Left lung (tissue), 10 donors: ENCODE measurements around the gene KMT2C. TPM values are rescaled to one million over a fixed set of nuclear protein-coding genes. Genes with fewer than 3 reads are reported as not detected.
"Not testable (repeated sequence)": the region's sequence is repeated elsewhere in the genome, so short reads cannot be mapped to it uniquely, and the experiment has no call there.

ENCODE experiments used
- ATAC-seq: fragments of 200-7000 bp; cut with Tn5 transposase; one replicate; pipeline ENCODE4 v1.9.1; 2020; ENCODE audit warnings: moderate library complexity
- DNase-seq, 4 donors: peaks; one replicate each; pipeline ENCODE4 v3.0.0-alpha.2; 2013 to 2020
- H3K27ac ChIP-seq, 2 donors: fragments of 200-600 bp; sonication (generic) in 1 of 2; one replicate each; pipeline versions ENCODE4 v1.5.0 to v1.8.0; 2020 to 2021
- H3K27me3 ChIP-seq, 2 donors: fragments of 200-600 bp; sonication (generic) in 1 of 2; one replicate each; pipeline versions ENCODE4 v1.5.0 to v1.8.0; 2020 to 2021
- H3K36me3 ChIP-seq, 2 donors: fragments of 200-600 bp; sonication (generic) in 1 of 2; one replicate each; pipeline versions ENCODE4 v1.5.0 to v1.8.0; 2020 to 2021
- H3K4me1 ChIP-seq, 2 donors: fragments of 200-600 bp; one replicate each; pipeline ENCODE4 v1.8.0; 2021
- H3K4me3 ChIP-seq, 2 donors: fragments of 200-600 bp; sonication (generic) in 1 of 2; one replicate each; pipeline versions ENCODE4 v1.5.0 to v1.8.0; 2020 to 2021; ENCODE audit warnings: mild to moderate bottlenecking in 1 of 2
- H3K9me3 ChIP-seq, 2 donors: fragments of 200-600 bp; sonication (generic) in 1 of 2; one replicate each; pipeline versions ENCODE4 v1.5.0 to v1.8.0; 2020 to 2021
- CTCF ChIP-seq, 2 donors: fragments of 200-600 bp; sonication (generic) in 1 of 2; IDR thresholded peaks; one replicate each; pipeline versions ENCODE4 v1.5.0 to v1.8.0; 2021; ENCODE audit warnings: antibody characterized with exemption in 2 of 2
- intact Hi-C, 2 donors: fragments of 100-400 bp; cut with DNase I; formaldehyde crosslinking; loops; one replicate each; pipeline versions ENCODE4 v1.11.2 to v1.14.2; 2022
- polyA plus RNA-seq, 6 donors: library from polyadenylated mRNA; unstranded; fragments of 120-200 nt; gene quantifications; one replicate each; pipeline ENCODE4 v1.2.1, GENCODE V29; 2013; ENCODE audit not compliant: insufficient read length in 6 of 6
- total RNA-seq, 2 donors: library from RNA; stranded (reverse); fragmentation: NEBNext Ultra II Directional; extraction: Animal tissue kit (Norgen Biotek cat#: 25700); gene quantifications; one replicate each; pipeline ENCODE4 v1.2.1, GENCODE V29; 2021
- donor health status: DM: no; HTN: yes; CAD: no.
- donor health status: DM: no; HTN: no; CAD: no.

The KMT2C gene
- total and polyA plus RNA-seq, 8 donors, result 36.4 to 91.4 (median 42.1) TPM

GRCh38 chr7:152383341-152384234 lies 52.2 kb downstream of the KMT2C start:
- intact Hi-C loops, result no loop called here
- Histone ChIP-seq H3K4me1 (peaks cover 0 to 31% of the 10 kb centered on the region in 2 donors), H3K27me3 (no peaks in the 10 kb centered on the region), H3K4me3 (no peak overlapping the region), H3K36me3 (no peaks in the 10 kb centered on the region), H3K9me3 (no peaks in the 10 kb centered on the region), H3K27ac (no peak overlapping the region)
- no peak for TF ChIP-seq CTCF (IDR thresholded peaks at IDR 0.05)
- DNase-seq (no peak), ATAC-seq (peak; percentile 50)

GRCh38 chr7:152382244-152382643 lies 53.6 kb downstream of the KMT2C start:
- no peak for ATAC-seq
- no peak for DNase-seq

GRCh38 chr7:152380931-152381578 lies 54.7 kb downstream of the KMT2C start:
- H3K36me3 ChIP-seq, intact Hi-C loops, H3K9me3 ChIP-seq, H3K4me3 ChIP-seq, H3K27ac ChIP-seq, ATAC-seq, DNase-seq, H3K27me3 ChIP-seq: not testable (repeated sequence)
- H3K4me1 ChIP-seq, result peaks cover 0 to 26% of the 10 kb centered on the region in 2 donors

More at GRCh38 chr7:152382244-152382643, 53.6 kb downstream of the KMT2C start:
- no peak overlapping the region for H3K27ac ChIP-seq
- intact Hi-C loops, result no loop called here
- peaks cover 0 to 31% of the 10 kb centered on the region in 2 donors for H3K4me1 ChIP-seq
- no peaks in the 10 kb centered on the region for H3K9me3 ChIP-seq
- no peak overlapping the region for H3K4me3 ChIP-seq
- no peaks in the 10 kb centered on the region for H3K27me3 ChIP-seq
- no peak for TF ChIP-seq CTCF (IDR thresholded peaks at IDR 0.05)
- no peaks in the 10 kb centered on the region for H3K36me3 ChIP-seq

- H3K9me3 ChIP-seq, H3K27me3 ChIP-seq, H3K27ac ChIP-seq, H3K36me3 ChIP-seq, H3K4me3 ChIP-seq, DNase-seq, intact Hi-C loops, ATAC-seq: not testable (repeated sequence)
- H3K4me1 ChIP-seq, result peaks cover 0 to 25% of the 10 kb centered on the region in 2 donors
These were observed 57.3 kb downstream of the KMT2C start for GRCh38 chr7:152378497-152378896.

- intact Hi-C loops, H3K36me3 ChIP-seq, H3K27ac ChIP-seq, H3K9me3 ChIP-seq, DNase-seq, H3K4me3 ChIP-seq, ATAC-seq, H3K27me3 ChIP-seq: not testable (repeated sequence)
- H3K4me1 ChIP-seq, result peaks cover 0 to 19% of the 10 kb centered on the region in 2 donors
These were observed 58.9 kb downstream of the KMT2C start for GRCh38 chr7:152376716-152377484.

- Histone ChIP-seq H3K27ac (no peak overlapping the region), H3K36me3 (peaks cover 0 to 10% of the 10 kb centered on the region in 2 donors), H3K4me1 (peaks cover 4 to 33% of the 10 kb centered on the region in 2 donors), H3K27me3 (no peaks in the 10 kb centered on the region), H3K4me3 (no peak overlapping the region), H3K9me3 (peaks cover 0 to 3% of the 10 kb centered on the region in 2 donors)
- TF ChIP-seq CTCF (IDR thresholded peaks at IDR 0.05), result no peak
- ATAC-seq, result no peak
- DNase-seq, result no peak
- intact Hi-C loops, result no loop called here
These were observed 65.5 kb downstream of the KMT2C start for GRCh38 chr7:152370297-152370696.
